ENCODE measurements around the gene ST3GAL3. TPM values are rescaled to one million over a fixed set of nuclear protein-coding genes. Genes with fewer than 3 reads are reported as not detected.

Gene ST3GAL3
- total and polyA plus RNA-seq, 2 experiments from 2014 or later = 6.2 to 6.3 TPM

DNA sequence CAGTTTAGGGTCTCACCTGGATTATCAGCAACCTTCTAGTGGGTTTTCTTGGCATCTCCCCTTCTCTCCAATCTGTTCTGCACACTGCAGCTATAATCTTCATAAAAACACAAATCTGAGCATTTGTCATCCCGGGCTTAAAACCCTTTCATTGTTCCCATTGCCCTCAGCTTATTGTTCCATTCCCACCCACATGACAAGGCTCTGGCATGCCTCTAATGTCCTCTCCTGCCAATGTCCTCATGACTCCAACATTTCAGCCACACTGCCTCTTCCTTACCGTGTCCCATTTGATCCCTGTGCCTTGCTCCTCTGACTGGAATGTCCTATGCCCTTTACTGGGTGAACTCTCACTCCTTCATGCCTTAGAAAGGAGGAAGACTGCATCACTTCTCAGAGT, 255.0 kb downstream of the ST3GAL3 start:
- Histone ChIP-seq H3K79me2 (no peaks in the 10 kb centered on the region), H4K20me1 (ENCODE audit: insufficient read depth, poor library complexity, severe bottlenecking) (no peaks in the 10 kb centered on the region), H3K27ac (no peak overlapping the region), H3K9me3 (ENCODE audit: low read depth) (no peaks in the 10 kb centered on the region), H3K27me3 (no peaks in the 10 kb centered on the region), H3K9me2 (replicated peaks; ENCODE audit: insufficient read depth) (no peaks in the 10 kb centered on the region), H3K36me3 (replicated peaks; ENCODE audit: insufficient read depth, low read depth) (no peaks in the 10 kb centered on the region), H3K4me3 (no peak overlapping the region), H3K4me2 (no peak overlapping the region), H2AFZ (no peak overlapping the region), H3K4me1 (ENCODE audit: insufficient read depth) (no peaks in the 10 kb centered on the region)
- WGBS (ENCODE audit: low lambda C conversion rate, missing lambda C conversion rate) = 96% methylated on average over 2 of the region's 2 CpGs
- no peak for DNase-seq (ENCODE audit: low spot score)
- TF ChIP-seq, protein P1, sequence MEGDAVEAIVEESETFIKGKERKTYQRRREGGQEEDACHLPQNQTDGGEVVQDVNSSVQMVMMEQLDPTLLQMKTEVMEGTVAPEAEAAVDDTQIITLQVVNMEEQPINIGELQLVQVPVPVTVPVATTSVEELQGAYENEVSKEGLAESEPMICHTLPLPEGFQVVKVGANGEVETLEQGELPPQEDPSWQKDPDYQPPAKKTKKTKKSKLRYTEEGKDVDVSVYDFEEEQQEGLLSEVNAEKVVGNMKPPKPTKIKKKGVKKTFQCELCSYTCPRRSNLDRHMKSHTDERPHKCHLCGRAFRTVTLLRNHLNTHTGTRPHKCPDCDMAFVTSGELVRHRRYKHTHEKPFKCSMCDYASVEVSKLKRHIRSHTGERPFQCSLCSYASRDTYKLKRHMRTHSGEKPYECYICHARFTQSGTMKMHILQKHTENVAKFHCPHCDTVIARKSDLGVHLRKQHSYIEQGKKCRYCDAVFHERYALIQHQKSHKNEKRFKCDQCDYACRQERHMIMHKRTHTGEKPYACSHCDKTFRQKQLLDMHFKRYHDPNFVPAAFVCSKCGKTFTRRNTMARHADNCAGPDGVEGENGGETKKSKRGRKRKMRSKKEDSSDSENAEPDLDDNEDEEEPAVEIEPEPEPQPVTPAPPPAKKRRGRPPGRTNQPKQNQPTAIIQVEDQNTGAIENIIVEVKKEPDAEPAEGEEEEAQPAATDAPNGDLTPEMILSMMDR (IDR thresholded peaks at IDR 0.05; ENCODE audit: poor library complexity) = no peak
- TF ChIP-seq EZH2 (IDR thresholded peaks at IDR 0.05; ENCODE audit: borderline replicate concordance) = no peak

- Histone ChIP-seq H3K79me2 (no peaks in the 10 kb centered on the region), H3K9me3 (ENCODE audit: low read depth) (no peaks in the 10 kb centered on the region), H3K36me3 (replicated peaks; ENCODE audit: insufficient read depth, low read depth) (no peaks in the 10 kb centered on the region), H4K20me1 (ENCODE audit: insufficient read depth, poor library complexity, severe bottlenecking) (no peaks in the 10 kb centered on the region), H3K4me1 (ENCODE audit: insufficient read depth) (no peaks in the 10 kb centered on the region), H3K27ac (no peak overlapping the region), H2AFZ (no peak overlapping the region), H3K4me3 (no peak overlapping the region), H3K4me2 (no peak overlapping the region), H3K27me3 (no peaks in the 10 kb centered on the region), H3K9me2 (replicated peaks; ENCODE audit: insufficient read depth) (no peaks in the 10 kb centered on the region)
- TF ChIP-seq EZH2 (IDR thresholded peaks at IDR 0.05; ENCODE audit: borderline replicate concordance) (no peak), EZH2phosphoT487 (IDR thresholded peaks at IDR 0.05; ENCODE audit: low read depth, severe bottlenecking, unreplicated experiment) (no peak)
- TF ChIP-seq, protein P1 (IDR thresholded peaks at IDR 0.05; ENCODE audit: poor library complexity) = no peak
- DNase-seq (ENCODE audit: low spot score) = no peak
- WGBS (ENCODE audit: low lambda C conversion rate, missing lambda C conversion rate) = 95% methylated on average over 3 of the region's 3 CpGs
These were observed 255.7 kb downstream of the ST3GAL3 start for GRCh38 chr1:43963006-43963405.

- Histone ChIP-seq H2AFZ (no peak overlapping the region), H3K4me1 (ENCODE audit: insufficient read depth) (no peaks in the 10 kb centered on the region), H3K36me3 (replicated peaks; ENCODE audit: insufficient read depth, low read depth) (no peaks in the 10 kb centered on the region), H3K9me3 (ENCODE audit: low read depth) (no peaks in the 10 kb centered on the region), H3K27ac (no peak overlapping the region), H3K4me2 (no peak overlapping the region), H3K9me2 (replicated peaks; ENCODE audit: insufficient read depth) (no peaks in the 10 kb centered on the region), H3K27me3 (no peaks in the 10 kb centered on the region), H3K79me2 (no peaks in the 10 kb centered on the region), H4K20me1 (ENCODE audit: insufficient read depth, poor library complexity, severe bottlenecking) (no peaks in the 10 kb centered on the region), H3K4me3 (no peak overlapping the region)
- DNase-seq (ENCODE audit: low spot score) = no peak
- WGBS (ENCODE audit: low lambda C conversion rate, missing lambda C conversion rate) = 87% methylated on average over 5 of the region's 5 CpGs
- TF ChIP-seq EZH2 (IDR thresholded peaks at IDR 0.05; ENCODE audit: borderline replicate concordance) (no peak), EZH2phosphoT487 (IDR thresholded peaks at IDR 0.05; ENCODE audit: low read depth, severe bottlenecking, unreplicated experiment) (no peak)
- TF ChIP-seq, protein P1 (IDR thresholded peaks at IDR 0.05; ENCODE audit: poor library complexity) = no peak
These were observed 256.6 kb downstream of the ST3GAL3 start for GRCh38 chr1:43963890-43964289.

DNA sequence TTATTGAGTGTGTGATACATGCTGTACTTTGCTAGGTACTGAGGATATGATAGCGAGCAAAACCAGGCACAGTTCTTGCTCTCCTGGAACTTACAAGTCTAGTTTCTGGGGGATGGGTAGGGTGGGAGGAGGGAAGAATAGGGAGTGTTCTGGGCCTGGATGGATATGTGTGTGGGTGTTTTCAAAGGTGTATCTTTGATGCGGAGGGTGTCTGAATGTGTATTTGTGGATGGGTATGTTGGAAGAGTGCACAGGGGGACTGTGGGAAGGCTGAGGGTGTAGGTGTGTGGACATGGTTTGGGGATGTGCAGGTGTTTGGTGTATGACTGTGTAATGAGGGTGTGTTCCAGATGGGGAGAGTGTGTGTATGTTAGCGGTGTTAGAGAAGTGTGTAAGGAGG, 258.0 kb downstream of the ST3GAL3 start:
- Histone ChIP-seq H2AFZ (no peak overlapping the region), H3K36me3 (replicated peaks; ENCODE audit: insufficient read depth, low read depth) (no peaks in the 10 kb centered on the region), H3K9me2 (replicated peaks; ENCODE audit: insufficient read depth) (no peaks in the 10 kb centered on the region), H3K4me3 (no peak overlapping the region), H3K4me2 (no peak overlapping the region), H3K79me2 (peaks cover under 1% of the 10 kb centered on the region), H3K9me3 (ENCODE audit: low read depth) (no peaks in the 10 kb centered on the region), H3K4me1 (ENCODE audit: insufficient read depth) (no peaks in the 10 kb centered on the region), H3K27me3 (no peaks in the 10 kb centered on the region), H3K27ac (no peak overlapping the region), H4K20me1 (ENCODE audit: insufficient read depth, poor library complexity, severe bottlenecking) (no peaks in the 10 kb centered on the region)
- DNase-seq (ENCODE audit: low spot score) = no peak
- 94% methylated on average over 3 of the region's 3 CpGs for WGBS (ENCODE audit: low lambda C conversion rate, missing lambda C conversion rate)
- no peak for TF ChIP-seq EZH2phosphoT487 (IDR thresholded peaks at IDR 0.05; ENCODE audit: low read depth, severe bottlenecking, unreplicated experiment)
- no peak for TF ChIP-seq EZH2 (IDR thresholded peaks at IDR 0.05; ENCODE audit: borderline replicate concordance)
- TF ChIP-seq, protein P1 (IDR thresholded peaks at IDR 0.05; ENCODE audit: poor library complexity) = no peak

All from hepatocyte (in vitro differentiated cells).